DND-41 (cell line): ENCODE data around the gene CTNNA3.
"Not testable (repeated sequence)": the region's sequence is repeated elsewhere in the genome, so short reads cannot be mapped to it uniquely, and the experiment has no call there.

ENCODE experiments used
- ATAC-seq: fragments of 200-7000 bp; cut with Tn5 transposase; 3 replicates; pipeline ENCODE4 v1.9.1; 2021; ENCODE audit warnings: low read depth; ENCODE audit not compliant: insufficient read depth
- DNase-seq: peaks from one replicate; pipeline ENCODE4 v3.0.0-alpha.2; 2020
- H2AFZ ChIP-seq: 2 replicates; pipeline ENCODE4 v1.6.0; 2012; ENCODE audit warnings: low read depth, low read length
- H3K27ac ChIP-seq: 2 replicates; pipeline ENCODE4 v1.5.1; 2012; ENCODE audit warnings: low read length, inconsistent platforms
- H3K27me3 ChIP-seq: fragments of 200-600 bp; sonication (generic); 2 replicates; pipeline ENCODE4 v1.6.0; 2012; ENCODE audit warnings: low read length, mild to moderate bottlenecking, inconsistent platforms; ENCODE audit not compliant: insufficient read depth, poor library complexity
- H3K36me3 ChIP-seq: 2 replicates; pipeline ENCODE4 v1.5.1; 2012; ENCODE audit warnings: low read length, inconsistent platforms; ENCODE audit not compliant: insufficient read depth
- H3K4me1 ChIP-seq: 2 replicates; pipeline ENCODE4 v1.5.1; 2012; ENCODE audit warnings: mild to moderate bottlenecking, low read length; ENCODE audit not compliant: insufficient read depth
- H3K4me2 ChIP-seq: 2 replicates; pipeline ENCODE4 v1.6.0; 2012; ENCODE audit warnings: mild to moderate bottlenecking, moderate library complexity, low read length, inconsistent platforms; ENCODE audit not compliant: insufficient read depth
- H3K4me3 ChIP-seq, 2 experiments: fragments of 200-600 bp in 1 of 2; shearing (Covaris generic) in 1 of 2; 2 replicates each; pipeline ENCODE4 v1.5.1; 2012 to 2016; ENCODE audit warnings: inconsistent platforms in 2 of 2, low read length in 2 of 2, mild to moderate bottlenecking in 2 of 2, low read depth in 1 of 2, moderate library complexity in 1 of 2
- H3K79me2 ChIP-seq: 2 replicates; pipeline ENCODE4 v1.6.0; 2012; ENCODE audit warnings: low read length, inconsistent platforms; ENCODE audit not compliant: insufficient read depth
- H3K9ac ChIP-seq: 2 replicates; pipeline ENCODE4 v1.6.0; 2012; ENCODE audit warnings: low read depth, mild to moderate bottlenecking, inconsistent platforms, low read length, moderate library complexity
- H3K9me3 ChIP-seq: 2 replicates; pipeline ENCODE4 v1.5.1; 2012; ENCODE audit warnings: low read length, moderate library complexity, mild to moderate bottlenecking, inconsistent platforms; ENCODE audit not compliant: insufficient read depth, severe bottlenecking
- H4K20me1 ChIP-seq: 2 replicates; pipeline ENCODE4 v1.6.0; 2012; ENCODE audit warnings: low read length; ENCODE audit not compliant: insufficient read depth
- CTCF ChIP-seq: IDR thresholded peaks from 2 replicates; pipeline ENCODE4 v1.5.1; 2012; ENCODE audit warnings: borderline replicate concordance, low read length, moderate library complexity, mild to moderate bottlenecking; ENCODE audit not compliant: poor library complexity, severe bottlenecking; ENCODE audit errors: extremely low read depth
- EZH2 ChIP-seq: IDR thresholded peaks from 3 replicates; pipeline ENCODE4 v1.6.1; 2012; ENCODE audit warnings: borderline replicate concordance, low read depth, mild to moderate bottlenecking, moderate library complexity, low read length, inconsistent platforms; ENCODE audit not compliant: severe bottlenecking

The CTNNA3 gene

GRCh38 chr10:67690540-67690939 is 5.5 kb downstream of the CTNNA3 start:
- H4K20me1 ChIP-seq, H3K4me2 ChIP-seq, ATAC-seq: not testable (repeated sequence)

GRCh38 chr10:67684140-67684539 is 11.9 kb downstream of the CTNNA3 start:
- H2AFZ ChIP-seq, H3K27ac ChIP-seq, H4K20me1 ChIP-seq, H3K79me2 ChIP-seq, H3K9me3 ChIP-seq, DNase-seq, ATAC-seq, H3K9ac ChIP-seq, H3K36me3 ChIP-seq, H3K27me3 ChIP-seq, H3K4me2 ChIP-seq, H3K4me3 ChIP-seq, H3K4me1 ChIP-seq: not testable (repeated sequence)

More at GRCh38 chr10:67690540-67690939, 5.5 kb downstream of the CTNNA3 start:
- not testable (repeated sequence) for H3K27ac ChIP-seq, H3K36me3 ChIP-seq, H3K9ac ChIP-seq, H2AFZ ChIP-seq, H3K4me1 ChIP-seq, H3K79me2 ChIP-seq, H3K27me3 ChIP-seq, DNase-seq, H3K4me3 ChIP-seq, H3K9me3 ChIP-seq

GRCh38 chr10:67678335-67678974 is 17.5 kb downstream of the CTNNA3 start:
- Histone ChIP-seq H3K27ac (no peak overlapping the region), H3K4me1 (no peaks in the 10 kb centered on the region), H3K9ac (no peak overlapping the region), H4K20me1 (no peaks in the 10 kb centered on the region), H3K36me3 (no peaks in the 10 kb centered on the region), H3K79me2 (no peaks in the 10 kb centered on the region), H2AFZ (no peak overlapping the region), H3K4me2 (no peak overlapping the region), H3K27me3 (peaks cover 4% of the 10 kb centered on the region), H3K4me3 (no peak overlapping the region), H3K9me3 (no peaks in the 10 kb centered on the region)
- no peak for TF ChIP-seq EZH2
- TF ChIP-seq CTCF, result no peak
- DNase-seq, result no peak
- ATAC-seq, result no peak

GRCh38 chr10:67676208-67676825 is 19.7 kb downstream of the CTNNA3 start:
- H3K4me2 ChIP-seq, result no peak overlapping the region
- no peak overlapping the region for H3K4me3 ChIP-seq
- no peak overlapping the region for H3K9ac ChIP-seq
- TF ChIP-seq EZH2 (no peak), CTCF (no peak)
- no peak overlapping the region for H2AFZ ChIP-seq
- H3K36me3 ChIP-seq, result no peaks in the 10 kb centered on the region
- no peaks in the 10 kb centered on the region for H4K20me1 ChIP-seq
- H3K79me2 ChIP-seq, result no peaks in the 10 kb centered on the region
- H3K27me3 ChIP-seq, result peaks cover 4% of the 10 kb centered on the region
- DNase-seq (no peak), ATAC-seq (no peak)
- no peak overlapping the region for H3K27ac ChIP-seq
- no peaks in the 10 kb centered on the region for H3K9me3 ChIP-seq
- no peaks in the 10 kb centered on the region for H3K4me1 ChIP-seq
